Fibroblast of skin of back (primary cell): ENCODE measurements around the gene FFAR1.
"Not testable (repeated sequence)": the region's sequence is repeated elsewhere in the genome, so short reads cannot be mapped to it uniquely, and the experiment has no call there.

Experiments used
- DNase-seq: peaks from one replicate; pipeline ENCODE4 v3.0.0-alpha.2; 2013

FFAR1 gene

DNA sequence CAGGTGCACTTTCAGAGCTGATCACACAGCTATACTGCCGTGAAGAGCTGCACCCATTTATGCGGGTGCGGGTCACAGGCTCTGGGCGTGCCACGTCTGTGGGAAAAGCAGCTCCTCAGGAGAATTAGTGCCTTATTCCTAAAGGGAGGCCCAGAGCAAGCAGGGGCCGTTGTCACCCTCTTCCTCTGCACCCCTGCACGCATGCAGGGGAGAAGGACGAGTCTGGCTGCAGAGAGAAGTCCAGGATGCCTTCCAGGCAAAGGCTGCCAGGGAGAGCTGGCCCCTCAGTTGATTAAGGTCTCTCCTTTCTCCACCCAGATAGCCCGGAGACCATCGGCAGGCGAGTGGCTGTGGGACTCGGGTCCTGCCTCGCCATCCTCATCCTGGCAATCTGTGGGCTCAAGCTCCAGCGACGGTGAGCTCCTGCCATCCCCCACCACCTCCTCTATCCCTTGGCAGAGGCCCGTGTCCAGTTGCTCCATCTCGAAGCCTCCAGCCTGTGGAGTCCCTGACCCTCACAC lies 3.1 kb upstream of the FFAR1 start:
- no peak for DNase-seq

DNA sequence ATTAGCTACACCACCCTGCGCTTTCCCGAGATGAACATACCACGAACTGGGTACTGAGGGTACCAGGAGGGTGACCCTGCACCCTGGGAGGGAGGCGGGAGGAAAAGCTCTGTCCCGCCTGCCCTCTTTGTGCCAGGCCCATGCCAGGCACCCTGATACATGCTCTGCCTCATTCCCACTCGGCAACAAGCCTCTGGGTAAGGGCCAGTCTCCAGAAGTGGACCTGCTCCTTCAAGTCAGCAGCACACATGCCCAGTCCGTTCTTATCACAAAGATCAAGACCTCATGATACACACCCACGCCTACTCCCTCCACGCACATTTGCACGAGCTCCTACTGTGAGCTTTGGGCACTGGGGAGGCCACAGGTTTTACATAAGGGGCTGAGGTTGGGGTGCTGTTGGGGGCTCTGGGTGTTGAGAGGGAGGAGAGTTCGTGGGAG lies 2.0 kb upstream of the FFAR1 start:
- no peak for DNase-seq

DNA sequence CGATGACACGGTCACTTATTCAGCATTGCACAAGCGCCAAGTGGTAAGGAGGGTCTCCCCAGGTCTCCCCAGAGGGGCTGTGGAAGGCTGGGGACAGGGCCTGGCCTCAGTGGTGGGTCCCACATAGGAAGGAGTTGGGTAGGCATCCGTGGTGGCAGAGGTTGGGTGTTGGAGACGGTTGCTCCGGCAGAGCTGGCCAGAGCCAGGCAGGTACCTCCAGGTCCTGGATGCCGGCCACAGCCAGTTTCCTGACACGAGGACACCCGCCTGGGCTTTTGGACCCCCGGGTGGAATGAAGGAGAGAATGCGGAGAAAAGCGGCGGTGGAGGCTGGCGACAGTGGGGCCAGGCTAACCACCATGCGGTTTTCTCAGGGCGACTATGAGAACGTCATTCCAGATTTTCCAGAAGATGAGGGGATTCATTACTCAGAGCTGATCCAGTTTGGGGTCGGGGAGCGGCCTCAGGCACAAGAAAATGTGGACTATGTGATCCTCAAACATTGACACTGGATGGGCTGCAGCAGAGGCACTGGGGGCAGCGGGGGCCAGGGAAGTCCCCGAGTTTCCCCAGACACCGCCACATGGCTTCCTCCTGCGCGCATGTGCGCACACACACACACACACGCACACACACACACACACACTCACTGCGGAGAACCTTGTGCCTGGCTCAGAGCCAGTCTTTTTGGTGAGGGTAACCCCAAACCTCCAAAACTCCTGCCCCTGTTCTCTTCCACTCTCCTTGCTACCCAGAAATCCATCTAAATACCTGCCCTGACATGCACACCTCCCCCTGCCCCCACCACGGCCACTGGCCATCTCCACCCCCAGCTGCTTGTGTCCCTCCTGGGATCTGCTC lies 1.3 kb upstream of the FFAR1 start:
- no peak for DNase-seq

DNA sequence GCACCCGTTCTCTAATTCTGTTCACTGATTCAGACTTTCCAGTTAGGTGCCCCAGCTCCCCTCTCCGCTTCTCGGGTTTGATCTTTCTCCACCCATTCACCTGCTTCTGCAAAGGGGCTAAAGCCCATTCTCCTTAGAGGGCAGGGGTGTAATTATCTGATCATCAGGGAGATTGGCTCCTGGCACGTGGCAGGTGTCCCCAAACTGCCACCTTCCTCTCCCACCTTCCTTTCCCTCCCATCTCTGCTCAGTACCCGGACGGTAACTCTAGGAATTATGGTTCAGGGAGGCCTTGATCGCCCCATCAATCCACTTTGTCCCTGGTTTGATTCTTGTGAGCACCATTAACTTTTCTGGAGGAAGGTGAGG lies 212 bp downstream of the FFAR1 start:
- DNase-seq, result no peak

DNA sequence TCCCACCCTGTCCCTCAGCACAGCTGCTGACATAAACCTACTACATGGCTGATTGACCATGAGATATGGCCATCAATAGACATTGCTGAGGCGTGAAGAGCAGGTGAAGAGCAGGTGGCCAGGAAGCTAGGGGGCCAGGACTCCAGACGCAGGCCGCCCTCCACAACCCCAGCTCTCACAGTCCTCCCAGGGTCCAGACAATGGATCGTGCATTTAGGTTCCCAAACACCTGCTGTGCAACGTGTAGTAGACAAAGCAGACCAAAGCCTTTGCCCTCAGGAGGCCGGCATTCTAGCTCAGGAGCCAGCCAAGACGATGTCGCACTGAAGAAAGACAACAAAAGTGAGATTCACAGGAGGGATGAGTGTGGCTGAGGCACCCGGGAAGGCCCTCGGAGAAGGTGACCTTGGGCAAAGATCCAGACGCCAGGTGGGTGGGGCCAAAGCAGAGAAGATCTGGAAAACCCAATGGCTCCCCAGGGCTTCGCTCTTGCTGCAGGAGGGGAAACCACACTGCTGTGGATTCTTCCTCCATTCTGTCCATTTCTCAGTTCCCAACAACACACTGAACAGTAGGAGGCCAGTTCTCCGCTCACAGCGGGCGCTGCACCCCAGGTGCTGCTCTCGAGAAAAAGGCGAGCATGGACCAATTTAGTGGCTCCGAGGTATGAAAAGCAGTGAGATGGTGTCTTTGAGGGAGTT lies 1.4 kb downstream of the FFAR1 start:
- DNase-seq, result no peak

DNA sequence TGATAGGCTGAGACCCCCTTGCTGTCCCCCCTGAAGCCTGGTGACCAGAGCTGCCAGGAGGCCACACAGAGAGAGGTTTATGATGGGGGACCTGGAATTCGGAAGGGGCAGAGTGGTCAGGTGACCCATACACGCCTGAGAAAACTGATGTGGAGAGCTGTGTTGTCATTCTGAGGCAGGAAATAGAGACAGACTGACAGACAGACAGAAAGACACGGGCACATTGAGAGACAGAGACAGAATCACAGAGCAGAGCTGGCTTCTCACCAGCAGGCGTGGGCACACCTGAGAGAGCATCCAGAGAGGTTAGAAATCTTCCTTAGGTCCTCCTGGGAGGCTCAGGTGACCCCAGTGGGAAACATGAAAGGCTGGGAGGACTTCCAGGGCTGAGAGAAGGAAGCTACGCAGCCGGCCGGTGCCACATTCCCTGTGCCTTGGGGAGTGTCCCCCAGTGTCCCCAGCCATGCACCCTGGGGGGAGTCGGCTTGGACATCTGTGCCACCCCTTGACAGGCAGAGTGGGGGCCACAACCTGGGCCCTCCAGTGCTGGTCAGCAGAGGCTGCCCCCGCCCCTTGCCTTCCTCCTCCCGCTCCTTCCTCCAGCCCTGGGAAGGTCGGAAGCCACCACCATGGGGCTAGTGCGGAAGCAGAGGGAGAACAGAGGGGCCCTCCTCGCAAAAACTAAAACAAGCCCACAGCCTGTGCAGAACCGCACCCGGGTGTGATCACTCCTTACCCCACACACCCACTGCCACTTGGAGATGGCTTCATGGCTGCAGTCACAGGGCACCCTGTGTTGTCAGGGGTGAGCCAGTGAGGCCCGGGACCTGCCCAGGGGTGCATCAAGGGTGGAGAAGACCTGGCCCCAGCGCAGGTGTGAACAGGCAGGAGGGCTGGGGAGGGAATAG lies 2.2 kb downstream of the FFAR1 start:
- DNase-seq, result no peak

DNA sequence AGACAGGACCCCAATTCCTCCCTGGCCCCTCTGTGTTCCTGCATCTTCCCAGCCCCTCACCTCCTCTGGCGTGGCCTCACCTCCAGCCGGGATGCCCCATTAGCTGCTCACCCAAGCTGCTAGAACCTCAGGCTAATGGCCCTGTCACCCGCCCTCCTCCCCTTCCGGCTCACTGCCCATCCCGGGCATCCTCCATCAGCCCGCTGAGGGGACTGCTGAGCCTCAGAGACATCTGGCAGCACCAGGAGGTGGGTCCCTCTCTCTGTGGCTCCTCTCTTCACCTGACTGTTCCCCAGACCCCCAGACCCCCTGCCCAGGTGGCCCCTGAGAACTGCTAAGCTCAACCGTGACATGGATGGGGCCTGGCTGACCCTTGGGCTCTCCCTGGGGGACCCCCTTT lies 2.9 kb downstream of the FFAR1 start:
- DNase-seq, result no peak

DNA sequence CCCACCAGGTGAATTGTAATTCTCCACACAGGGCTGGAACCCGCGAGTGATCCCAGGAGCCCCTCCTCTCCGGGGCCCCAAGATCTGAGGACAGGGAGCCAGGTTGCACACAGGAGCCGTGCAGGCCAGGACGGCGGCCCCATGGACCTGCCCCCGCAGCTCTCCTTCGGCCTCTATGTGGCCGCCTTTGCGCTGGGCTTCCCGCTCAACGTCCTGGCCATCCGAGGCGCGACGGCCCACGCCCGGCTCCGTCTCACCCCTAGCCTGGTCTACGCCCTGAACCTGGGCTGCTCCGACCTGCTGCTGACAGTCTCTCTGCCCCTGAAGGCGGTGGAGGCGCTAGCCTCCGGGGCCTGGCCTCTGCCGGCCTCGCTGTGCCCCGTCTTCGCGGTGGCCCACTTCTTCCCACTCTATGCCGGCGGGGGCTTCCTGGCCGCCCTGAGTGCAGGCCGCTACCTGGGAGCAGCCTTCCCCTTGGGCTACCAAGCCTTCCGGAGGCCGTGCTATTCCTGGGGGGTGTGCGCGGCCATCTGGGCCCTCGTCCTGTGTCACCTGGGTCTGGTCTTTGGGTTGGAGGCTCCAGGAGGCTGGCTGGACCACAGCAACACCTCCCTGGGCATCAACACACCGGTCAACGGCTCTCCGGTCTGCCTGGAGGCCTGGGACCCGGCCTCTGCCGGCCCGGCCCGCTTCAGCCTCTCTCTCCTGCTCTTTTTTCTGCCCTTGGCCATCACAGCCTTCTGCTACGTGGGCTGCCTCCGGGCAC lies 3.9 kb downstream of the FFAR1 start:
- DNase-seq, result no peak

DNA sequence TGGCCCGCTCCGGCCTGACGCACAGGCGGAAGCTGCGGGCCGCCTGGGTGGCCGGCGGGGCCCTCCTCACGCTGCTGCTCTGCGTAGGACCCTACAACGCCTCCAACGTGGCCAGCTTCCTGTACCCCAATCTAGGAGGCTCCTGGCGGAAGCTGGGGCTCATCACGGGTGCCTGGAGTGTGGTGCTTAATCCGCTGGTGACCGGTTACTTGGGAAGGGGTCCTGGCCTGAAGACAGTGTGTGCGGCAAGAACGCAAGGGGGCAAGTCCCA lies 4.4 kb downstream of the FFAR1 start:
- no peak for DNase-seq

DNA sequence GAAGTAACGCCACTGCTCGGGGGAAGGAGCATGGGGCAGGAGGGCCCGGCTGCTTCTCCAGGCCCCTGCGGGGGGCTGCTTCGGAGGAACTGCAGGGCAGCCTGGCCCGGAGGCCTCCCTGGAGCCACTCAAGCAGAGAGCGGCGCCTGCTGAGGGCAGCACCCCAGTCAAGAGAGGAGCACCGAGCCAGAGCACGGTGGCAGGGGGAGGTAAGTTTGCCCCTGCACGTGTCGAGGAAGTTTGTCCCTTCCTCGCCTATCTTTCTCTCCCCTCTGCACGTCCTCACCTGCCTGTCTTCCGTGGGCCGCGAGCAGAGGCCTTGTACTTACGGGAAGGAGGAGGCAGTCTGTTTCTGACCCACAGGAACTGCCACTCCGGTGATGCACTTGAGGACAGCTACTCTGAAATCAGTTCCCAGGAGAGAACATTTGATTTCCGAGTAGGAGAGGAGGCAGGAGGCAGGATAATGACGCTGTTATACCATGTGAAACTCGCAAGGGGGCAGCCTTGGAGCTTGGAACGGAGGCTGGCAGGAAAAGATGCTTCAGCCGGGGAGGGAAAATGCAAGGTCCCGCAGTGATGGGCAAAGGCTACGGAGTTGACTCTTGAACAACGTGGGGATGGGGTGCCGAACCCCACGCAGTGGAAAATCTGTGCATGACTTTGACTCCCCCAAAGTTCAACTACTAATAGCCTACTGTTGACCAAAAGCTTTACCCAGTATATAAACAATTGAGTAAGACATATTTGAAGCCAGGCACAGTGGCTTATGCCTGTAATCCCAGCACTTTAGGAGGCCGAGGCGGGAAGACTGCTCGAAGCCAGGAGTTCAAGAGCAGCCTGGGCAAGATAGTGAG lies 5.0 kb downstream of the FFAR1 start:
- DNase-seq, result peak; percentile 82

DNA sequence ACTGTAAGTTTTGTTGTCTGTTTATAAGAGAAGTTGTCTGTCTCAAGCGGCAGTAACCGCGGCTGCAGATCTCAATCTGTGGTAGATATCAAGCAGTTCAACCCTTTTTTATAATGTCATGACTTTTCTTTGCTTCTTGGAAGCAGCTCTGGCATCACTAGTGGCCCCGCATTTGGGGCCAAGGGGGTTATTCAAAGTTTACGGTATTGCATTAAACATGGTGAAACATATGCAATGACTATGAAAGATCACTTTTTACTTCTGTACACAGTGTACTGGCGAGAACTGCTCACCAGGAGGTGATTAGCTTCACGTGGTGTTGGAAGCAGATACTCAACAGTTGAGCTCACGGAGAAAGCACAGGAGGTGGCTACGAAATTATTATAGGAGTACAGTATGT lies 5.9 kb downstream of the FFAR1 start:
- no peak for DNase-seq

DNA sequence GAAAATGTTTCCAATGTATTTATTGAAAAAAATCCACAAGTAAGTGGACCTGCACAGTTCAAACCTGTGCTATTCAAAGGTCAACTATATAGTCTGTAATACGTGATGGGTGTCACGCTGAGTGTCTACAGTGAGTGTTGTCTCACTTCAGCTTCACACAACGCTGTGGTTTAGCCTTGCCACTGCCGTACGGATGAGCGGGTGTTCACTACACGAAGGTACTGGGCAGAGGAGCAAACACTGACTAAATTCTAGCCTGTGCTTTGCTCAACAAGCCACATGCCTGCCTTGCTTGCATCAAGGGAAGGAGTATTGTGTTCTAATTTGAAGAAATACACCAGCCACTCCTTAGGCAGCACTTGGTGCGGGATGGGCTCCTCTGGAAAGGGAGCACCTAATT lies 7.2 kb downstream of the FFAR1 start:
- no peak for DNase-seq

DNA sequence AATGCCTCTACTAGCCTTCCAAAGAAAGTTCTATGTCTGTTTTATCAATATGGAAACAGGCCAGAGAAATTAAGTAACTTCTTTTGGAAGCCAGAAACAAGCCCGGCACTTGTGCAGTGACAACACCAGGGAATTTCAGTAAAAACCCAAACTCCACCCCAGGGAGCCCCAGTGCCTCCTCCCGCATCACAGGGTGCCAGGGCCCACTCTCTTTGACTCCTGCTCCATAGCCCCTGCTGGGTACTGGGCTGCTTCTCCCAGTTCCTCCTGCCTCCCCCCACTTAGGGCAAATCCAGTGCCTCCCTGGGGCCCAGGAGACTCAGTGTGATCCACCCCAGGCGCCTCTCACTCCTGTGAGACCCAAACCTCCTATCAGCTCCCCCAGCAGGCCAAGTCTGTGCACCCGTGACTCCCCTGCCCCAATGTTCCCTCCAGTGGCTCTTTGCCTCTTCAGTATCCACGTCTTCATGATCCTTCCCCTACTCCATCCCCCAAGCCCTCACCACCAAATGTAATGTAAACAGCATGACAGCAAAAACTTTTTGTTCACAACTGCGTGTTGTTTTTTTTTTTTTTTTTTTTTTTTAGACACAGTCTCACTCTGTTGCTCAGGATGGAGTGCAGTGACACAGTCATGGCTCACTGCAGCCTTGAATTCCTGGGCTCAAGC lies 8.2 kb downstream of the FFAR1 start:
- no peak for DNase-seq

DNA sequence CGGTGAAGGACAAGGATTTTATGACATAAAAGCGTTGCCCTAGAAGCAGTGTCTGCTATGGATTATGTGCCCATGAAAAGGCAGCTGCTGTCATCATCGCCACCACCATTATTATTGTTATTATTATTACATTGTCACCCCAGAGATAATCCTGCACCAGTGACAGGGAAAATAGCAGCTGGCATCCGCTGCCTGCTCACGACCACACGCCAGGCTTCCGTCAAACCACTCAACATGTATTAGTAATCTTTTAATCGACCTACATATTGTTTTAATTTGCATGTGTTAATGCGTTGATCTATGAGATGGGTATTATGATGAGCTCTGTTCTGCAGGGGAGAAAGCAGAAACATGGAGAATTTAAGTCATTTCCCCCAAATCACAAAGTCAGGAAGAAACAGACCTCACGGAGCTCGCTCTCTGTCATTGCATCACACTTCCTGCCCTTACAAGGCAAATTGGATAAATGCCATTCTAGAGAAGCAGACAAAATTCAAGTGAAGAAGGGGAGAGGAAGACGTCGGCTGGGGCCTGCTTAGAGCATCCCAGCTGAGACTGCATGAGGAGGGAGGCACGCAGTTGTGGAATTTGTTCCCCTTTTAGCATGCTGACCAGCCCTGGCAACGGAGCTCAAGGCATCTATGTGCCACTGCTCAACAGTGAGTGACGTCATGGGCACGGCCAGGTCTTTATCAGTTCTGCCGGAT lies 10.3 kb downstream of the FFAR1 start, which contains the start of gene FFAR3:
TSS of gene FFAR3 (plus strand) at position 594 of the 707 bp plus-strand sequence. CDS start 431 bp downstream, outside the sequence.
- DNase-seq, result peak; percentile 48

DNA sequence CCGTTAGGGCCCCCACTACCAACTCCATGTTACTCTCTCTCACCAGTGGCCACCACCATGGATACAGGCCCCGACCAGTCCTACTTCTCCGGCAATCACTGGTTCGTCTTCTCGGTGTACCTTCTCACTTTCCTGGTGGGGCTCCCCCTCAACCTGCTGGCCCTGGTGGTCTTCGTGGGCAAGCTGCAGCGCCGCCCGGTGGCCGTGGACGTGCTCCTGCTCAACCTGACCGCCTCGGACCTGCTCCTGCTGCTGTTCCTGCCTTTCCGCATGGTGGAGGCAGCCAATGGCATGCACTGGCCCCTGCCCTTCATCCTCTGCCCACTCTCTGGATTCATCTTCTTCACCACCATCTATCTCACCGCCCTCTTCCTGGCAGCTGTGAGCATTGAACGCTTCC lies 11.1 kb downstream of the FFAR1 start:
- not testable (repeated sequence) for DNase-seq

DNA sequence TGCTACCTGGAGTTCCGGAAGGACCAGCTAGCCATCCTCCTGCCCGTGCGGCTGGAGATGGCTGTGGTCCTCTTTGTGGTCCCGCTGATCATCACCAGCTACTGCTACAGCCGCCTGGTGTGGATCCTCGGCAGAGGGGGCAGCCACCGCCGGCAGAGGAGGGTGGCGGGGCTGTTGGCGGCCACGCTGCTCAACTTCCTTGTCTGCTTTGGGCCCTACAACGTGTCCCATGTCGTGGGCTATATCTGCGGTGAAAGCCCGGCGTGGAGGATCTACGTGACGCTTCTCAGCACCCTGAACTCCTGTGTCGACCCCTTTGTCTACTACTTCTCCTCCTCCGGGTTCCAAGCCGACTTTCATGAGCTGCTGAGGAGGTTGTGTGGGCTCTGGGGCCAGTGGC lies 11.7 kb downstream of the FFAR1 start:
- not testable (repeated sequence) for DNase-seq

DNA sequence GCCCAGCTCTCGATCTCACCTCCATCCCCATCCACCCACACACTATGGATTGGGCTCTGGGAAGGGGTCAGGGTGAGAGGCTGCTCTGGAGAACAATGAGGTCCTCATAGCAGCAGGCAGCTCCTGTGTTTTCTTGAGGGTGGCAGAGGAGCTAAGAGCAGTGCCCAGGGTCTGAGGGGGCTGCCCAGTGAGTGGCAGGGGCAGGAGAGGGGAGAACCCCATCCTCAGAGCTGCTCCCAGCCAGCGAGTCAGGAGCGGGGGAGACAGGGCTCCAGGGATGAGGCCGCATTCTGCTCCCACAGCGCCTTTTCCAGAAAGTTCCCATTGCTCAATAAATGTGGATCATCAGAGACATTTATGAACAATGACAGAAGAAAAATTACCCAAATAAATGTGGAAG lies 12.4 kb downstream of the FFAR1 start:
- not testable (repeated sequence) for DNase-seq

DNA sequence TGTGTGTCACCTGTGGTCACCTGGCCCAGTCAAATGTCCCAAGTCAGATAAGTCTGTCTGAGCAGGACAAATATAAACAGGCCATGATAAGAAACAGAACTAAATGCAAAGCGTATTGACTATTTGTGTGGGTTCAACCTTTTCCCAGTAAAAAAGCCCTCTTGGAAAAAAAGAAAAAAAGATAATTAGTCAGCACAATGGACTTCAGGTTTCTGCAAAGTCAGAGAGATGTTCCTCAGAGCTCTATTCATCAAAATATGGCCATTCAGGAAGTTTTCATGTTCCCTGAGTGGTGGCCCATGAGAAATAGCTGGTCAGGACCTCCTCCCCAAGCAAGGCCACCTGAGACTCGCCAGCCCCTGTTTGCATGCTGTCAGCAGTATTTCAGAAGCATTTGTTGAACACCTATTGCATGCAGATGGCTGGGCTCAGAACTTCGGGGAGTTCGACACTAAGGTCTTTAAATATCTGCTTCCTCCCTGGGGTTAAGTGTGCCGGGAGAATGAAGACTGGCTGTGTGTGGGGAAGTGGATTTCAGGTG lies 13.2 kb downstream of the FFAR1 start:
- DNase-seq, result no peak

DNA sequence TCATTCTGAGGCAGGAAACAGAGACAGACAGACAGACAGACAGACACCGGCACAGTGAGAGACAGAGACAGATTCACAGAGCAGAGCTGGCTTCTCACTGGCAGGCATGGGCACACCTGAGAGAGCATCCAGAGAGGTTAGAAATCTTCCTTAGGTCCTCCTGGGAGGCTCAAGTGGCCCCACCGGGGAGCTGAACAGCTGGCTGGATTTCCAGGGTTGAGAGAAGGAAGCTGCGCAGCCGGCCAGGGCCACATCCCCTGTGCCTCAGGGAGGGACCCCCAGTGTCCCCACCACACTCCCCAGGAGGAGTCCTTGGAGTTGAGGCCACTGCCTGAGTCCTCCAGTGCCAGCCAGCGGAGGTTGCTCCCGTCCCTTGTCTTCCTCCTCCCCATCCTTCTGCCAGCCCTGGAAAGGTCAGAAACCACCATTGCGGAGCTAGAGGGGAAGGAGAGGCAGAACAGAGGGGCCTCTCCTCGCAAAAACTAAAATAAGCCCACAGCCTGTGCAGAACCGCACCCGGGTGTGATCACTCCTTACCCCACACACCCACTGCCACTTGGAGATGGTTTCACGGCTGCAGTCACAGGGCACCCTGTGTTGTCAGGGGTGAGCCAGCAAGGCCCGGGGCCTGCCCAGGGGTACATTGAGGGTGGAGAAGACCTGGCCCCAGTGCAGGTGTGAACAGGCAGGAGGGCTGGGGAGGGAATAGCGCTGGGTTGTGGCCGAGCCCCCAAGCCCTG lies 14.7 kb downstream of the FFAR1 start:
- DNase-seq, result no peak
